ENCODE measurements around the gene EVC.
A peak's percentile ranks its signal among the peaks of the same experiment; 100 is the strongest.

The EVC gene

DNA sequence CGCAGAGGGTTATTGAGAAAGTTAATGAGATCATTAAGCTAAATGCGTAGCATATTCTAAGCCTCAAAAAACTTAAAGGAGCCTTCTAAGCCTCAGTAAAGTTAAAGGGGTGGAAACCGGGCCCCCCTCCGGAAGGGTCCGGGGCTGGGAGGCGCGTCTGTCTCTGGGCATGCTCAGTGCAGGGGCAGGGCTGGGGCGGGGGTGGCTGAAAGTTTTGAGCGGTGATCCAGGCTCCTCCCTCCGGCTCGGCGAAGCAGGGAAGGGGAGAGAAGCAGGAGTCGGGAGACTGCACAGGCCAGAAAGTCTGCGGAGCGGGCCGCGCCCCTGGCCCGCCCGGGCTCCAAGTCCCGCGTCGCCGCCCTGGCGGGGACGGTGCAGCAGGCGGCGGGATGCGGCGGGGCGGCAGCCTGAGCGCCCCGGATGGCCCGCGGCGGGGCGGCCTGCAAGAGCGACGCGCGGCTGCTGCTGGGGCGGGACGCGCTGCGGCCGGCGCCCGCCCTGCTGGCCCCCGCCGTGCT lies at the start of gene EVC:
EVC (plus strand) TSS at position 241 of the 518 bp plus-strand sequence; CDS start at position 421, 180 bp downstream.
- FAIRE-seq (no peak), DNase-seq (ENCODE audit: low spot score) (peak; percentile 78)

DNA sequence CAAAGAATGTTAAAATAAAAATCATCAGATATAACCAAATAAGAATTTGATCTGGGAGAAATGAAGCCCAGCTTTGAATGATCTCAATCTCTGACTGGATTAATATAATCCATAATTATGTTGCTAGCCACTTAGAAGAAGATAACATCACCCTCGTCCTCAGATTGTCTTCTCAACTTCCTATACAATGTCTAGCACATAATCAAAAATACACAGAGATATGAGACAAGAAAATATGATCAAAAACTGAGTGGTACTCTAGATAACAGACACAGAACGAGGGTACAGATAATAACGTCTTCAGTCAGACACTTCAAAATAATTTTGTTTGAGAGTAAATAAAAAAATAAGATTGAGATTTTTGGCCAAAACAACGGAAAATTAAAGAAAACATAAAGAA lies 49.8 kb upstream of the EVC start:
- no peak for FAIRE-seq
- no peak for DNase-seq (ENCODE audit: low spot score)

DNA sequence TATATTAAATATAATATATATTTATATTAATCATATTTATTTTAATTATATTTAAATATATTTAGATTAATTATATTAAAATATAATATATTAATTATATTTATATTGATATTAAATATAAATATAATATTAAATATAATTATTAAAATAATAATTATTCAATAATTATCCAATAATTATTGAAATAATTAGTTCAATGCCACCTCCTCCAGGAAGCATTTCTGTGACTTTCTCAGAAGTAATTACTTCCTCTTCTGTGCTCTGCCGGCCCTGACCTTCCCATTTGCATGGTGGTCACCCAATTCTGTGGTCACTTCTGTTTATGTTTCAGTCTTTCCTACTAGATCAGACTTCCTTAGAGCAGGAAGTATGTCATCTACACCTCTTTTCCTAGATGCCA lies 48.4 kb upstream of the EVC start:
- no peak for FAIRE-seq
- DNase-seq (ENCODE audit: low spot score), result no peak

DNA sequence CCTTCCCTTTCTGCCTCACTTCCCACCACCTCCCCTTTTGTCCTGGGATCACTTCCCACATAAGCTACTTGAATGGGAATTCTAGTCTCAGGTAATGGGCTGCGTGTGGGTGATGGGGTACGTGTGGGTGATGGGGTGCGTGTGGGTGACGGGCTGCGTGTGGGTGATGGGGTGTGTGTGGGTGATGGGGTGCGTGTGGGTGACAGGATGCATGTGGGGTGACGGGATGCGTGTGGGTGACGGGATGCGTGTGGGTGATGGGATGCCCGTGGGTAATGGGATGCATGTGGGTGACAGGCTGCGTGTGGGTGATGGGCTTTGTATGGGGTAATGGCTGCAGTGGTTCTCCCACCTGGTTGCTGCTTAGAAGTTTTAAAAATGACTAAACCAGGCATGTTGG lies 46.2 kb upstream of the EVC start:
- FAIRE-seq (no peak), DNase-seq (ENCODE audit: low spot score) (no peak)

DNA sequence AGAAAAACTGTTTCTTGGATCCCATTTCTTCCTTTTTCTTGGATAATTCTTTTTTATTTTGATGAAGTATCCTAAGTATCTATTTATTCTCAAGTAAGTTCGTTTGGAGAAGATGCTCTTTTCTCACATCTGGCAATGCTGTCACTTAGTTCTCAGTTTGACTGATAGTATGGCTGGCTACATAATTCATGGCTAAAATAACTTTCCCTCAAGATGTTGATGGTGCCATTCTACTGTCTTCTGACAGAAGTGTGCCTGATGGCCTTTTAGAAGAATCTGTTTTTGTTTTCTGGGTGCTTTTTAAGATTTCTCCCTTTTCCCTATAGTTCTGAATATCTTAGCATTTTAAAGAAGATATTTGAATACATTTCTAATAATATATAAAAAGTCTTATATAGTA lies 44.3 kb upstream of the EVC start:
- FAIRE-seq (no peak), DNase-seq (ENCODE audit: low spot score) (no peak)

DNA sequence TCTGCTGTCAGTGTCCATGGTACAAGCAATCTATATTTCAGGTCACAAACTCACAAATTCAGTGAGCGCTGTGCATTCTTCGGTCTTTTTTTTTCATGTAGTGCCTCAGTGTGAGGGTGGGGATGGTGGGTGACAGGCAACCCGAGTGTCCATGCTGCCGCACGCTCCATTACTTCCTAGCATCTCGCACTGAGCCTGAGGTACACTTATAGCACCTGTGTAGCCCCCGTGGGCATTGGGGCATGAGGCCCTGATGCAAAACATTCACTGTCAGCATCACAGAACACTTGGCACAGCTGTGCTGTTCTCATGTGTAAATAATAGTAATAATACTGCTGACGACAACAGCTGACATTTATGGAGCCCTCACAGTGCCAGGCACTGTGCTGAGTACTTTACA lies 34.2 kb upstream of the EVC start:
- DNase-seq (ENCODE audit: low spot score) (no peak), FAIRE-seq (no peak)

DNA sequence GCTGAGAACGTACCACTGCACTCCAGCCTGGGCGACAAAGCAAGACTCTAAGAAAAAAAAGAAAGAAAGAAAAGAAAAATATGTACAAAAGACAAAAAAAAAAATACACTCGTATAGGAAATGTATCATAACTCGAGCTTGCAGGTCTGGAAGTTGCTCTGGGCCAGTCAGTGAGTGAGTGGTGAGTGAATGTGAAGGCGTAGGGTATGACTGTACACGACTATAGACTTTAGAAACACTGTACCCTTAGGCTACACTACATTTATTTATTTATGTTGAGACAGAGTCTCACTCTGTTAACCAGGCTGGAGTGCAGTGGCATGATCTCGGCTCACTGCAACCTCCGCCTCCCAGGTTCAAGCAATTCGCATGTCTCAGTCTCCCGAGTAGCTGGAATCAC lies 32.0 kb upstream of the EVC start:
- no peak for DNase-seq (ENCODE audit: low spot score)
- FAIRE-seq, result no peak

DNA sequence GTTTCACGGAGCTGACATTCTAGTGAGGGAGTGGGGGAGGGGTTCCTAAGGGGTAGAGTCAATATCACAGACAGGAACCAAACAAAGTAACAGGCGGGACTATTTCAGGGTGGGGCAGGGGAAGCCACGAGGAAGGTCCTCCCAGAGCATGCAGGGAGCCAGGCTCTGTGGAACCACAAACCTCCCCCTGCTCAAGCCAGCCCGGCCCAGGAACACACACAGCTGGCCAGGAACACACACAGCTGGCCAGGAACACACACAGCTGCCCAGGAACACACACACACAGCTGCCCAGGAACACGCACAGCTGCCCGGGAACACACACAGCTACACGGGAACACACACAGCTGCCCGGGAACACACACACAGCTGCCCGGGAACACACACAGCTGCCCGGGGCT lies 27.4 kb upstream of the EVC start:
- DNase-seq (ENCODE audit: low spot score) (no peak), FAIRE-seq (no peak)

DNA sequence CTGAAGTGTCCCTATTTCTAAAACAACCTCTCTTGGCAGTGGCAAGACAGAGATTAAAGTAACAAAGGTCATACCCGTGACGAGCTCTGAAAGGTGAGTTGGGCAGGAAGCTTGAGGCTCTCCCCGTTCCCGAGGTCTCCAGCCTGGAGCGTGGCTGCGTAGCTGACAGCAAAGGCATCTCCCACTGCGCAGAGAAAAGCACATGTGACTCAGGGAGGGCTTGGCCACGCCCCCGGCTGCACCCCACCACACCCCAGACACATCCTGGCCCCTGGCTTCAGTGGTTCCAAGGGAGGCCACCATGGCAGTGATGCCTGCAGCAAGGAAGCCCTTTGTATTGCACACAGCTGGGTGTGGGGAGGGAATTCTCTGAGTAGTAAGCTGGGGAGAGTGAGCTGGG lies 25.7 kb upstream of the EVC start:
- DNase-seq (ENCODE audit: low spot score) (no peak), FAIRE-seq (no peak)

DNA sequence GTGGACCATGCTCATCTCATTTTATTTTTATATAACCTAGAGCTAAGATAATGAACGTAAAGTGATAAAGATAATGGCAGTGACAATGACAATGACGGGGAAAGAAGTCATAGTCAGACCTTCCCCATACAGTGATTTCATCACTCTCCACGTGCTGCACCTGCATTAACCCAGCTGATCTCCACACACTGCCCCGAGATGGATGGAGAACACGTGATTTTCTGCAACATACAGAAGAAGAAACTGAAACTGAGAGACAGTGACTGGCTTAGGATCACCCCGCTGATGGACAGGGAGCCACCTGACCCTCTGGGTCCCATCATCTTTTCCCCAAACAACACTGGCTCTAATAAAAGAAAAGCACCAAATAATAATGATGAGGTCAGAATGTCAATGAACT lies 24.7 kb upstream of the EVC start:
- DNase-seq (ENCODE audit: low spot score), result no peak
- FAIRE-seq, result no peak

DNA sequence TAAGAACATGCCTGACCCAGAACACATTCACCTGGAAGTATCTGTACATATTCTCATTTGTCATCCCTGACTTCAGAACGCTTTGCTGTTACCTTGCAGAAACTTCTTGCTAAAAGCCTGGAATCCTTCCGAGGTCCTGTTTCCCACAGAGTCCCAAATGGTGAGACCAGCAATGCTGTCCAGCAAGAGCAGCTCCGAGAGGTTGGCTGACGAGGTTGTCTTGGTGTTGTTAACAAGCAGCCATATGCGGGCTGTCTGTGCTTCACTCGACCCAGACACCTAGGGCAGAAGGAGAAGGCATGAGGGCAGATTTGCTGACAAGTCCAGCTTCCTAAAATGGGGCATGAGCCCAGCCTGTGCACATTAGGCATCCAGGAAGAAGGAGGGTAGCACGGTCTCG lies 21.9 kb upstream of the EVC start:
- no peak for FAIRE-seq

DNA sequence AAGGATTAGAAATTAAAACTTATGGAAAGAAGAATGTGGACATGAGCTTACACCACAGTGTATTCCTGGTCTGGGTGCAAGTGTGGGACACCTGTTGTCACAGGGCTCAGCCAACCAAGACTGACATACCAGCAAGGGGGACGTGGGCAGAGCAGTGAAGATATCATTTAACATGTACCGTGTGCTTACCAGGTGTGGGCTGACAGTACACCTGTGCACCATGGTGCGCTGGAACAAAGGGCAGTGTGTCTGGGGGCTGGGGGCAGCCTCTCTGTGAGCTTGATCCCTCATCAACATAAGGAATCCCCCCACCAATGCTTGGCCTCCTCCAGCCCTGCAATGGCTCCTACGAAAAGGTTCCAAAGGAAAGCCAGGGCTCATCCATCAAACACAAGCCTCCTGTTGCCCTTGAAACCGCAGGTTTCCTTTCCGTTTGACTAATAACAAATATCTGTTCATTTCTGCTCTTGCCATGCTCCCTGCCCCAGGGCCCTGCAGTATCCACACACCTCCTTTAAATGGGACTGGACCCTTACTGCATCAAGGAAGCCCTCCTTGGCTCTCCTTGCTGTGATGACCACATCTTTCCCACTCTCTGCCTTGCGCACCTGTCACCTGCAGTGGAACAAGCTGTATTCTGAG lies 19.4 kb upstream of the EVC start:
- DNase-seq (ENCODE audit: low spot score), result no peak
- no peak for FAIRE-seq

More for the DNA sequence above, 21.9 kb upstream of the EVC start:
- DNase-seq (ENCODE audit: low spot score), result no peak

DNA sequence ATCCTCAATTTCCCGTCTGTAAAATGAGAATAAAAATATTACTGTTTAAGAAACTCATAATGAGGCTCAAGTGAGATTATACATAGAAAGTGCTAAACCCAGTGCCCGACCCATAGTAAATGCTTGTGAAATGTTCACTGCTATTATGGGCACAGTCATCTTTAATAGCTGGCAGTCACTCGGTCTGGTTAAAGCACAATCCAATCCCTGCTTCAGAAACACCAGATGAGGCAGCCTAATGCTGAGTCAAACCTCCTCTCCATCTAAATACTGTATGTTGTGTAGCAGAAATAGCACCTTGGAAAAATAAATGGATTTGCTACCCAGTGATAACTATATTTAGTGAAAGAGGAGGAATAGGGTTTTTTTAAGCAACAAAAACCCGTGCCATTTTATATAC lies 17.1 kb upstream of the EVC start:
- no peak for FAIRE-seq
- DNase-seq (ENCODE audit: low spot score), result no peak

DNA sequence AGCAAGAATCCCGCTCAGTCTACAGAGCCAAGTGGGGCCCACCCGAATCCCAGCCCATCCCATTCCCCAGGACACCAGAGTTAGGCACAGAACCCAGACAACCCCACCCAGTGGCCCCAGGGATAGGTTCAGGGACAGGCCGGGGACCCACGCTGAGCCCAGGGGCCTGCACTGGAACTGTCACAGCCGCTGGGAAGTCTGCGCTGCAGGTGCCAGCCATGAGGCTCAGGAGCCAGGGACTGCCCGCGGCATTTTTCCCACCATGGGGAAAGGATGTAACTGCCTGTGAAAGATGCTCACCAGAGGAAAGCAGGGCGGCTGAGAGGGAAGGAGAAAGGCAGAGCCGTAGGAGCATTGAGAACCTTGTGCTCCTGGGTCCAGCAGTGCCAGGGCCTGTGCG lies 14.7 kb upstream of the EVC start:
- DNase-seq (ENCODE audit: low spot score), result no peak
- FAIRE-seq, result no peak

DNA sequence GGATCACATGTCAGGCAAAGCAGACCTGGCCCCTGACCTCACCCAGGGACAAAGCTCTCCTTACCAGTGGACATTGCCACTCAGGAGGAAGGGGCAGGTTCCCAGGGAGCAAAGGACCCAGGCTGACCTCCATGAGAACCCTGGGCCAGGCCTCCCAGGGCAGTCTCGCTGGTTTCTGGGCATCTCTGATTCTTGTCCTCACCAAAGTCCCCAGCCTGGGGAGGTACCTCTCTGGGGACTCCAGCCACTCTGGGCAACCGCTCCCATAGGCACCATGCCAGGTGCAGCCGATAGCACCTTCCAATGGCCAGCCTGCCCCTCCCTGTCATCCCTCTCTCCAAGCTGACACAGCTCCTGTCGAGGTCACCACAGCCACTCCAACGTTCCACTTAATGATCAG lies 10.5 kb upstream of the EVC start:
- FAIRE-seq, result no peak
- no peak for DNase-seq (ENCODE audit: low spot score)

DNA sequence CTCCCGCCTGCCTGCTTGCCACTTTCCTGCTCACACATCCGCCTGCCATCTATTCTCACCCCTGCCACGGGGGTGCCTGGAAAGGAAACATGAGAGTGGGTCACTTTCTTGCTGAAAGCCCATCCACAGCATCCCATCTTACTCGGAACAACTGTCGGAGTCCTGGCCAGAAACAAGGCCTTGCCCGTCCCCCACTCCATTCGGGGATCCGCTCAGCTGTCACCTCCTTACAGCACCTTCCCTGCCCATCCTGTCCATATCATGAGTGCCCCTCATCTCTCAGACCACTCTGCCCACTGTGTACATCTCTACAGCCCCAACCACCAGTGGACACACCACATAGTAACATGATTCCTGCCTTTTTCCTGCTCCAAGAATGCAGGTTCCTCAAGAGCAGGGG lies 9.0 kb upstream of the EVC start:
- FAIRE-seq (no peak), DNase-seq (ENCODE audit: low spot score) (no peak)

DNA sequence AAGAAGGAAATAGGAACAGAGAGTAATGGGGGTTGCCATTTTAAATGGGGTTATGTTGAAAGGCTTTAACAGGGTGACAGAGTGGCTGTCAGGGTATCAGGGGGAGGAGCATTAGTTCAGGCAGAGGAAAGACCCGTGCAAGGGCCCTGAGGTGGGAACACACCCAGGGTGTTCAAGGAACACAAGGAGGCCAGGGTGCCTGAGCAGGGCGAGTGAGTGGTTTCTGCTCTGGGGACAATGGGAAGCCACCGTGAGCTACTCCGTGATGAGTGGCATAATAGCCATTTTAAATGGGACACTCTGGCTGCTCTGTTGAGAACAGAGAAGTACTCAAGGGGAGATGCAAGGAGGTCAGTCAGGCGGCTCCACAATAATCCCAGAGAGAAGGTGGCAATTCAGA lies 7.2 kb upstream of the EVC start:
- DNase-seq (ENCODE audit: low spot score) (no peak), FAIRE-seq (no peak)

DNA sequence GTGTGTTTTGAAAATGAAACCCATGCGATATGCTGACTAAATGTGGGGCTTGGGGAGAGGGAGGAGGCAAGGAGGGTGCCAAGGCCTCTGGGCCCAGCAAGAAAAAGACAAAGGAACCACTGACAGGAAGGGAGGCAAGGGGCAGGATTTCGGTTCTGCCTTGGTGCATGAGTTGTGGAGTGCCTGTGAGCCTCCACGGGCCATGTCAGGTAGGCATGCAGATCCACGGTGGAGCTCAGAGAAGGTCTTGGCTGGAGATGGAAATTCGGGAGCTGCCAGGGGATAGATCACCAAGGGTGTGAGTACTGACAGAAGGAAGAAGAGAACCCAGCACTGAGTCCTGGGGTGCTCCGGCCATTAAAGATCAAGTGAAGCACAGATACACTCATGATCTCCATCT lies 6.7 kb upstream of the EVC start:
- no peak for FAIRE-seq
- no peak for DNase-seq (ENCODE audit: low spot score)

DNA sequence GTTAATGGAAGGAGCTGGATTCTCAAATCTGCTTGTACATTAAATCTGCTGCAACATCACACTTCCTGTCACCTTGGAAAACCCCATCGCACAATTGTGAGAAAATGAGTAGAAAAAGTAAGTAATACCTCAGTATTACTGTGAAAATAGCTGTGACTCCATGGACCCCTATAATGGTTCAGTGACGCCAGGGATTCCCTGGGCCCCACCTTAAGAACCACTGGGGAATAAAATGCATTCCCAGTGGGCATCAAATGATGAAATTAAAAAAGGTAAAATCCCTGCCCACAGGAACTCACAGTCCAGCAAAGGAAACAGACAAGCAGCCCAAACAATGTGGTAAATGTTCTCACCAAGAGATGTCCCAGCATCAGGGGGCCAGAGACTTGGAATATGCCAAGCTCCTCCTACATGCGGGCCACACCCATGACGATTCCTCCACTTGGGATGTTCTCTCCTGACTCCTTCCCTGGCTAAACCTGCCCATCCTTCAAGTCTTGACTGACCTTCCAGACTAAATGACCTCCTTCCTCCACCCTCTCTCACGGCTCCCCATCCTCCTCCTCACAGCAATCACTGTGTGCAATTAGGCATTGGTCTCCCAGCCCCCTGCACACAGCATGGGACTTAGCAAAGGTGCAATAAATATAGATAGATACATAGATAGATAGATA lies 5.2 kb upstream of the EVC start:
- DNase-seq (ENCODE audit: low spot score), result no peak
- FAIRE-seq, result no peak

DNA sequence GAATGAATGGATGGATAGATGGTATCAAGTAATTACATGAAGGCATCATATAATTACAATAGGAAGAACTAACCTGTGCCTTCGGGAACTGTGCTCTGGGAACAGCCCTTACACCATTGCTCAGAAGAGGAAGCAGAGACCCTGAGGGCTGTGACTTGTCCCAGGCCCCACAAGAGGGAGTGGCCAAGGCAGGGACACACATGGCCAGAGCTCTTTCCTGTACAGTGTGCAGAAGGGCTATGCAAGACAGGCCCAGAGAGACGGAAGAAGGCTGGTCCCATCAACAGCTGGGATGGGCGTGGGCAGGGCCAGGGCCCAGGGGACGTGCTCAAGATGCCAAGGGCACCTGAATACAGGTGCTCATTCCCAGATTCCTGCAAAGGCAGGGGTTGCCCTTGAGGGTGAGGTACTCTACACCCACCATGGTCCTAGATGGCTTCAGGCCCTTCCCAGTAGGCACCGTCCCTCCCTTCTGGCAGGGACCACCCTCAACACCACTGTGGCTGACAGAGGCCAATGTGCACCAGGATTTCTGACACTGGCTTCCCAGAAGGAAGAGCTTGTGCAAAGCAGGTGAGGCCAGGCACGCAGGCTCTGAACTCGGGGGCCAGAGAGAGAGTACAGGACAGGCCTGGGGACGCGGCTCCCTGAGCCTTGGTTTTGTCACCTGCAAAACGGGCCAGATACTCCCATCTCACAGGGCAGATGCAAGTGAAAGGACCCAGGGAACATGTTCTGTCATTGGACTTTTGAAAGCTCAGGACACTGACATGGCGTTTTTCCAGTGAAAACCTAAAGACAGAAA lies 4.3 kb upstream of the EVC start:
- FAIRE-seq, result no peak
- DNase-seq (ENCODE audit: low spot score), result no peak

DNA sequence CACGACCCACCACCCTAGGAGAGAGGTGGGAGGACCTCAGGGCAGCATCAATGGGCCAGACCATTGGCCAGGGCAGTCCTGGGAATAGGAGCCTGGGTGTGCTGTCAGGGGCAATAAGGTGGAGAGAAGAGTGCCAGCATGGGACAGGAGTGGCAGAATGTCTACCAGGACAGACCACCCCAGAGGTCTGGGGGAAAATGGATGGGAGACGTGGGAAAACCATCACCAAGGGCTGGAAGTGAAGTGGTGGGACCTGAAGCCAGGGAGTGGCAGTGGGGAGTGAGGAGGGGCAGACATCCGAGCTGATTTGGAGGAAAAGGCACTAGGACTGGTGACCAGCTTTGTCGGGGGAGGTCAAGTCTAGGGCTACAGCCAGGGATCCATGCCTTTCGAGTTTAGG lies 3.6 kb upstream of the EVC start:
- no peak for FAIRE-seq
- no peak for DNase-seq (ENCODE audit: low spot score)

DNA sequence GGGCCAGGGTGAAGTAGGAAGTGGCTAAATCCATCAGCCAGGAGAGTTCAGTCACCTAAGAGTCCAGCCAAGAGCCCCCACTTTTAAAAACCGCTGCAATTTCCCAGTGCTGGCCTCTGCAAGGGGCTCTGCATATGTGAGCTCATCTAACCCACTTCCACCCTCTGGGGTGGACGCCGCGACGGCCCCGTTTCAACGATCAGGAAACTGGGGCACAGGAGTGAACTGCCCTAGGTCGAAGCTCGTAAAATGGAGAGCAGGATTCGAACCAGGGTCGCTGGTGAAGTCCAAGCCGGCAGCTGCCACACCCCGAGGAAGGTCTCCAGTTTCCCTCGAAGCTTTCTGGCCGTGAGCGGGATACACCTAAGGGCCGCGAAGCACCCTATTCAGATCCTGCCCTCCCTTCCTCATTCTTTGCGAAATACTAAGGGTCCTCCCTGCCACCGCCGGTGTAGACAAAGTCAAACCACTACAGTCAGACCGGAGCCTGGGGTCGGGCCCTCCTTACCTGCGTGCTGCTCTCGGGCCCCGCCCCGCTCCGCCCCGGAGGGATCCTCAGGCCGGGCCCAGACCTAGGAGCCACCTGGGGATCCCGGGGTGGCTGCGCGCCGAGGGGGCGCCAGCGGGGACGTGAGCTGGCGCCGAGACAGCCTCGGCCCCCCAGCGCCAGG lies 3.1 kb upstream of the EVC start:
- DNase-seq (ENCODE audit: low spot score), result no peak
- no peak for FAIRE-seq

All from urothelium cell line (cell line).